Kidney (tissue), 14 donors: ENCODE measurements around the gene C13orf46. TPM values are rescaled to one million over a fixed set of nuclear protein-coding genes. Genes with fewer than 3 reads are reported as not detected.

ENCODE experiments used
- DNase-seq, 5 donors: peaks; one replicate each; pipeline ENCODE4 v3.0.0-alpha.2; 2013 to 2020
- FAIRE-seq: peaks from 2 replicates; lab custom pipeline; 2012; peaks lifted over from hg19 to GRCh38; lab: Jason Lieb, UNC
- H3K27ac ChIP-seq, 2 donors: one replicate each; pipeline ENCODE4 v1.7.0; 2013; ENCODE audit warnings: low read depth in 2 of 2, low read length in 2 of 2, inconsistent platforms in 1 of 2
- H3K27me3 ChIP-seq: one replicate; pipeline ENCODE4 v1.7.1; 2013; ENCODE audit warnings: low read length, inconsistent platforms; ENCODE audit not compliant: control insufficient read depth, insufficient read depth
- H3K36me3 ChIP-seq, 3 donors: one replicate each; pipeline versions ENCODE4 v1.7.0 to v1.7.1; 2013; ENCODE audit warnings: low read length in 3 of 3, control low read depth in 1 of 3, inconsistent platforms in 1 of 3; ENCODE audit not compliant: insufficient read depth in 3 of 3, control insufficient read depth in 2 of 3
- H3K4me1 ChIP-seq, 3 donors: one replicate each; pipeline versions ENCODE4 v1.7.0 to v1.7.1; 2013; ENCODE audit warnings: low read length in 3 of 3, inconsistent platforms in 1 of 3, low read depth in 1 of 3; ENCODE audit not compliant: control insufficient read depth in 2 of 3, insufficient read depth in 2 of 3
- H3K4me3 ChIP-seq, 3 donors: one replicate each; pipeline versions ENCODE4 v1.7.0 to v1.8.1; 2013; ENCODE audit warnings: low read length in 3 of 3, control low read depth in 1 of 3, inconsistent platforms in 1 of 3
- H3K9ac ChIP-seq, 3 donors: one replicate each; pipeline versions ENCODE4 v1.7.0 to v1.7.1; 2013; ENCODE audit warnings: low read length in 3 of 3, control low read depth in 1 of 3, inconsistent platforms in 1 of 3
- H3K9me3 ChIP-seq, 3 donors: one replicate each; pipeline versions ENCODE4 v1.7.0 to v1.7.1; 2013; ENCODE audit warnings: low read length in 3 of 3, control low read depth in 1 of 3, inconsistent platforms in 1 of 3; ENCODE audit not compliant: control insufficient read depth in 2 of 3, insufficient read depth in 1 of 3
- intact Hi-C: fragments of 100-400 bp; cut with DNase I; formaldehyde crosslinking; loops from one replicate; pipeline ENCODE4 v1.11.1; 2022
- polyA plus RNA-seq: library from polyadenylated mRNA; stranded (reverse); fragments of 350-450 nt; fragmentation: Illumina TruSeq; extraction: RNeasy Lipid Tissue Mini Kit (QIAGEN cat#74804); gene quantifications from one replicate; pipeline ENCODE4 v1.2.3, GENCODE V29; 2014; ENCODE audit warnings: low read depth, low replicate concordance; ENCODE audit not compliant: insufficient read depth
- total RNA-seq: library from RNA; stranded (reverse); fragmentation: NEBNext Ultra II Directional; extraction: Animal tissue kit (Norgen Biotek cat#: 25700); gene quantifications from one replicate; pipeline ENCODE4 v1.2.1, GENCODE V29; 2021
- TF ChIP-seq, protein P1 (sequence below): IDR thresholded peaks from 3 replicates; pipeline ENCODE4 v1.5.1; 2012; ENCODE audit warnings: mild to moderate bottlenecking, moderate library complexity, borderline replicate concordance; ENCODE audit not compliant: insufficient read depth; ENCODE audit errors: extremely low read depth
- donor health status: control.
- donor health status: control.
- donor health status: control.
- donor health status: control.
- donor health status: control.
- donor health status: DM: yes; HTN: yes; CAD: no.
- donor health status: Normal renal cell carcinoma (clear cell type).

C13orf46 gene
- total and polyA plus RNA-seq, 2 donors from 2014 or later, result 1.1 TPM; not detected in 1

DNA sequence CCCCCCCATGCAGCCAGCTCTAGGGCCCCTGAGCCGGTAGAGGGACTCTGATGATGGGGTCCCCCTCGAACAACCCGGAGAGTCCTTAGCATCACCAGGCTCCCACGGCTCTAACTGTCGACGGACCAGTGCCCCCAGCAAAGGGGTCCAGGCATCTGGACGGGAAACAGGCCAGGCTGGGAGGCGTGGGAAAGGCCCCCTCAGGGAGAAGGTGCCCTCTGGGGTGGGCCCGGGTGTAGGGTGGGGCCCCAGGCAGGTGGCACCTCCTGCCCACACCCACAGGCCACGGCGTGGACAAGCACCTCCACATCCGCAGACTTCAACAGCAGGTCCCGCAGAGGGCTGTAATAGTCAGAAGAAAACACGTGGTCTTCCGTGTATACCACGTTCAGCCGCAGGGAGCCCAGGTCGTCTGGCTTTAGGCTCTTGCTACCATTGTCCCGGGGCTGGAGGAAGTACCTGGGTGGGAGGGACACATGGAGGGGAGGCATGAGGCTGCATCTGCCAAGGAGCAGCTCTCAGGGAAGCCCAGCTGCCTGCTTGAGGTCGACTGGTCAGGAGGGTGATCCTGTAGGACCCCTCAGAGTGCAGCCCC is 44.7 kb upstream of the C13orf46 start:
- DNase-seq (no peak), FAIRE-seq (no peak)
- intact Hi-C loops, result no loop called here
- Histone ChIP-seq H3K36me3 (no peaks in the 10 kb centered on the region), H3K9me3 (no peaks in the 10 kb centered on the region), H3K4me3 (no peak overlapping the region), H3K27me3 (no peaks in the 10 kb centered on the region), H3K4me1 (peaks cover 0 to 3% (median 0%) of the 10 kb centered on the region in 3 donors), H3K27ac (no peak overlapping the region), H3K9ac (no peak overlapping the region)
- TF ChIP-seq, protein P1, sequence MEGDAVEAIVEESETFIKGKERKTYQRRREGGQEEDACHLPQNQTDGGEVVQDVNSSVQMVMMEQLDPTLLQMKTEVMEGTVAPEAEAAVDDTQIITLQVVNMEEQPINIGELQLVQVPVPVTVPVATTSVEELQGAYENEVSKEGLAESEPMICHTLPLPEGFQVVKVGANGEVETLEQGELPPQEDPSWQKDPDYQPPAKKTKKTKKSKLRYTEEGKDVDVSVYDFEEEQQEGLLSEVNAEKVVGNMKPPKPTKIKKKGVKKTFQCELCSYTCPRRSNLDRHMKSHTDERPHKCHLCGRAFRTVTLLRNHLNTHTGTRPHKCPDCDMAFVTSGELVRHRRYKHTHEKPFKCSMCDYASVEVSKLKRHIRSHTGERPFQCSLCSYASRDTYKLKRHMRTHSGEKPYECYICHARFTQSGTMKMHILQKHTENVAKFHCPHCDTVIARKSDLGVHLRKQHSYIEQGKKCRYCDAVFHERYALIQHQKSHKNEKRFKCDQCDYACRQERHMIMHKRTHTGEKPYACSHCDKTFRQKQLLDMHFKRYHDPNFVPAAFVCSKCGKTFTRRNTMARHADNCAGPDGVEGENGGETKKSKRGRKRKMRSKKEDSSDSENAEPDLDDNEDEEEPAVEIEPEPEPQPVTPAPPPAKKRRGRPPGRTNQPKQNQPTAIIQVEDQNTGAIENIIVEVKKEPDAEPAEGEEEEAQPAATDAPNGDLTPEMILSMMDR, result no peak

DNA sequence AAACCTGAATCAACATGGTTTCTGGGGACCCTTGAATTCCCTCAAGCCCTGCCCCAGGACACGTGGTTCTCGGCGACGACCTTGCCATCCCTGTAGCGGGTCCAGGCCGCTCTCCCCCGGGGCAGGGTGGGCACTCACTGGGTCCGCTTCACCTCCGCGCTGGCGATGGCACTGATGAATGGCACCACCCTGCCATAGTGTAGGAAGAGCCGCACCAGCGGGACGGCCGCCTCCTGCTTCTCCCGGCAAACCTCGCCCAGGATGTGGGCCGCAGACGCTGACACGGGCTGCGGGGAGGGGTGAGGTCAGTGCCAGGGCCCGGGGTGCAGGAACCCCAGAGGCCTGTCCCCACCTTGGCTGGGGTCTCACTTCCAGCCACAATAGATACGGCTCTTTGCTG is 44.1 kb upstream of the C13orf46 start:
- DNase-seq (no peak), FAIRE-seq (no peak)

DNA sequence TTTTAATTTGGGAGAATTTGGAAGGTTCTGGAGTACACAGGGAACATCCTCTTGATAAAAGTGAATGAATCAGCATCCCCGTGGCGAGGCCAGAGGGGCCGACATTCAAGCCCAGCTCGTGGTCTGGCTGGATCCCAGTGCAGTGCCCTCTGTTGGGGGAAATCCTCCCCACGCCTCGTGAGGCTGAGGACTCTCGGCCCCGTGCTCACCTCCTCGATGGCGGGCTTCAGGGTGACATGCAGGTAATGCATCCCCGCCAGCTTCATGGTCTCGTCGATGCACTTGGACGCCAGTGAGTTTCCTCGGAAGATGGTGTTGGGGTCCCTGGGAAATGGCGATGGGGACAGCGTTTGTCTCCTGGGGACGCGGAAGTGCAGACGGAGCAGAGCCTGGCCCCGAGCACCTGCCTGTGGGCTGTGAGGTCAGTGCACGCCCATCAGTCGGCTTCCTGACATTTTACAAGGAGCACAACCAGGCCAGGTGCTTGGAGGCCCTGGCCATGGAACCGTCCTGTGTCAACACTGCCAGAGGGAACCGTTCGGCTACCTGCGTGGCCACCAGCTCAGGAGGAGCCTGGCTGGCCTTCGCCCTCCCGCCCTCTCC is 43.3 kb upstream of the C13orf46 start:
- no peak overlapping the region for H3K9ac ChIP-seq
- H3K4me1 ChIP-seq, result peaks cover 0 to 3% (median 0%) of the 10 kb centered on the region in 3 donors
- TF ChIP-seq, protein P1, result no peak
- no peak for FAIRE-seq
- intact Hi-C loops, result no loop called here
- DNase-seq, result no peak
- H3K9me3 ChIP-seq, result no peaks in the 10 kb centered on the region
- no peaks in the 10 kb centered on the region for H3K27me3 ChIP-seq
- H3K4me3 ChIP-seq, result no peak overlapping the region
- H3K36me3 ChIP-seq, result no peaks in the 10 kb centered on the region
- H3K27ac ChIP-seq, result no peak overlapping the region

More for the DNA sequence above, 44.1 kb upstream of the C13orf46 start:
- TF ChIP-seq, protein P1, result no peak
- H3K27me3 ChIP-seq, result no peaks in the 10 kb centered on the region
- intact Hi-C loops, result no loop called here
- no peak overlapping the region for H3K9ac ChIP-seq
- no peak overlapping the region for H3K4me3 ChIP-seq
- H3K9me3 ChIP-seq, result no peaks in the 10 kb centered on the region
- peaks cover 0 to 3% (median 0%) of the 10 kb centered on the region in 3 donors for H3K4me1 ChIP-seq
- no peaks in the 10 kb centered on the region for H3K36me3 ChIP-seq
- H3K27ac ChIP-seq, result no peak overlapping the region
